NCI-H2171 (cell line): ENCODE results near the gene TCEANC.
A peak's percentile ranks its signal among the peaks of the same experiment; 100 is the strongest.
"Not testable (repeated sequence)": the region's sequence is repeated elsewhere in the genome, so short reads cannot be mapped to it uniquely, and the experiment has no call there.

Experiments used
- DNase-seq: peaks from one replicate; lab custom pipeline; 2025; lab: John Stamatoyannopoulos, UW

The TCEANC gene

DNA sequence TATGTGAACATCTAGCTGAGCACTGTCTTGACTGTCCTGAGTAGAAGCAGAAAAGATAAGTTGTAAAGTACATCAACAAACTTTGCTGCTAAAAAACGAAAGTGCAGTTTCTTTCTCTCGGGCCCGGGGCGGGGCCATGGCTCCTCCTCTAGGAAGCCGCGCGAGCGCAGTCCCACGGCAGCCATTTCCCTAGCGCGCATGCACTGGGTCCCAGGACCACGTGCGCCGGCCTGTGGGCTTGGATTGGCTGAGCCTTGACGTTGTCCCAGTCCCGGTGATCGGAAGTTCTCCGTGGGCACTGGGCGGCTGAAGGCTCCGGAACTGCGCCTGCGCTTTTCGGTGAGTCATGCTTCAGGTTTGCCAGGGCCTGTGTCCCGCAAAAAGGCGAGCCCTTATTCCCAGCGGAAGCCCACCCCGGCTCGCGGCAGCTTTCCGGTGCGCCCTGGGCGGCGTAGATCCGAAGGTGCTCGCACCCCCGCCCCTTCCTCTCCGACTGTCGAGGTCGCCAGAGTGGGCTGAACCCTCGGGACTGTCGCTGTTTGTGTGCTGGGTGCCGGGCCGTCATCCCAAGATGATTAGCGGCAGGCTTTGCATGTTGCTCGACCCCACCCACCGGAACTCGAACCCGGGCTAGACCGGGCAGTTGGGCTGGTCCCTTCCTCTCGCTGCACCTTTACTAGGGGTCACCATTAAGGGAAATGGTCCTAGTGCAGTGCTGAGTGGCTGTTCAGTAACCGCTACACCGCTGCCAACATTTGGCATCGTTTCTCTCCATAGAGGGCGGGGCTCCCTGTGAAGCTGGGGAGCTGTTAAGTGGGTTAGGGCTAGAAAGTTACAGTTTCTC is at the start of gene TCEANC:
TCEANC (plus strand) TSS at position 292 of the 844 bp plus-strand sequence. CDS start 9,368 bp downstream, outside the sequence.
- peak; percentile 84 for DNase-seq

- DNase-seq = no peak
These were observed 47.3 kb upstream of the TCEANC start for GRCh38 chrX:13605611-13606010.

DNA sequence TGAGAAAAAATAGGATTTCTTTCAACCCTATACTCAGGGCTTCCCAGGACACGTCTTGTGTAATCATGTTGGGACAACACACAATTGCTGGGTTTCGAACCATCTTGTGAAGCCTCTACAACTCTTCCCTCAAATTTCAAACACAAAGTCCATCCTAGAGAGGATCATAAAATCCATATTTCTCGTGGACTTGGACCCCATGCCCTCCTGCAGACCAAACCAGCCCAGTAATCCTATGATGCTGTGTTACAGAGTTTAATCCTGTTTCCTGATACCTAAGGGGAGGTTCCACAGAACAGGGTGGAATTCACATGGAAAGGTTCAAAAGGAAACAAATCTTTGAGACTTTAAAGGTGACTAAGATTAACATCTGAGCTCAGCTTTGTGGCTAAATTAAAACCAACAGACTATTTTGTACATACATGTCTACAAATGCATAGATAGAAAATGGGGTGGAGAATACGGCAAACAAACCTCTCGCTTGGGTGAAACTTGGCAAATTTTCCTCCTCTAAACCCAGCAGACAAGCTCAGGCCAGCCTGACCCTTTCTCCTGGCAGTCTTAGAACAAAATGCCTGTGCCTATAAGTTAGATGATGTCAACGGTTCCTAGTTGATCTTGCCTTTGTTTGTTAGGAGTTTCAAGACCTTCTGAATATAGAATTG is 45.5 kb upstream of the TCEANC start:
- no peak for DNase-seq

- DNase-seq = no peak
These were observed 45.0 kb upstream of the TCEANC start for GRCh38 chrX:13607996-13608365.

- no peak for DNase-seq
These were observed 38.8 kb upstream of the TCEANC start for GRCh38 chrX:13614154-13614553.

- DNase-seq = no peak
These were observed 32.7 kb upstream of the TCEANC start for GRCh38 chrX:13620207-13620606.

GRCh38 chrX:13622401-13622964 is 30.5 kb upstream of the TCEANC start:
- no peak for DNase-seq

- no peak for DNase-seq
These were observed 25.6 kb upstream of the TCEANC start for GRCh38 chrX:13627306-13627705.

GRCh38 chrX:13637224-13637623 is 15.7 kb upstream of the TCEANC start:
- not testable (repeated sequence) for DNase-seq

DNA sequence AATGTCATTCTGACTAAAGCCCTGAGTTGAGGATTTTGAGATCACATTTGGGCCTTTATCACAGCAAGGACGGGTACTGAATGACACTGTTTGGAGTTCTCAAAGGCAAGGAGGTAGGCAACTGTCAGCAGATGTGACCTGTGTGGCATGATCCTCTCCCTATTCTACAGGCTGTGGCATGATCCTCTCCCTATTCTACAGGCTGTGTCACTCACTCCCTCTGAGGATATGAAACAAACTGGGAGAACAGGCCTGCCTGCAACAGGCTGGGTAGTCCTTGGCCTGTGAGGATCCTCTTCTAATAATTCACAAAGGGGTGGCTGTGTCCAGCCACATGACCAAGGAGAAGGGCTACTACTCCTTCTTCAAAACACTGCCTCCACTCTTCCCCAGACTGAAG is 14.9 kb upstream of the TCEANC start:
- DNase-seq = no peak

DNA sequence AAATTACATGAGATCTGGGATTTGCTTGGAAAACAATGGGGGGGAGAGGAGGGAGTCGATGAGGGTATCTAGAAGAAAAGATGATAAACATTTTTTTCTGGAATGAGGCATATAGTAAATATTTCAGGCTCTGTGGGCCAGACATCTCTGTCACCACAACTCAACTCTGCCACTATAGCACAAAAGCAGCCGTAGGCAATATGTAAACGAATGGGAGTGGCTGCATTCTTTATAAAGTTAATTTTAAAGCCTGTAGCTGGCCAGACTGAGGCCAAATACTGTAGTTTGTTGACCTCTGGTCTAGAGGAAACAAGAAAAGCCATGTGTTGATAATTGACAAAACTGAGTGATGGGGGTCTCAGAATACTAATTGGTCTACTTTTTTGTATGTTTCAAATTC is 14.1 kb upstream of the TCEANC start:
- no peak for DNase-seq

DNA sequence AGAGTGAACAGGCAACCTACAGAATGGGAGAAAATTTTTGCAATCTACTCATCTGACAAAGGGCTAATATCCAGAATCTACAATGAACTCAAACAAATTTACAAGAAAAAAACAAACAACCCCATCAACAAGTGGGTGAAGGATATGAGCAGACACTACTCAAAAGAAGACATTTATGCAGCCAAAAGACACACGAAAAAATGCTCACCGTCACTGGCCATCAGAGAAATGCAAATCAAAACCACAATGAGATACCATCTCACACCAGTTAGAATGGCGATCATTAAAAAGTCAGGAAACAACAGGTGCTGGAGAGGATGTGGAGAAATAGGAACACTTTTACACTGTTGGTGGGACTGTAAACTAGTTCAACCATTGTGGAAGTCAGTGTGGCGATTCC is 11.3 kb upstream of the TCEANC start:
- DNase-seq = not testable (repeated sequence)

GRCh38 chrX:13645464-13646153 is 7.3 kb upstream of the TCEANC start:
- no peak for DNase-seq

- DNase-seq = no peak
These were observed 6.8 kb upstream of the TCEANC start for GRCh38 chrX:13646154-13646549.

GRCh38 chrX:13647709-13648212 is 5.2 kb upstream of the TCEANC start:
- DNase-seq = no peak

- not testable (repeated sequence) for DNase-seq
These were observed 4.6 kb upstream of the TCEANC start for GRCh38 chrX:13648336-13648735.

DNA sequence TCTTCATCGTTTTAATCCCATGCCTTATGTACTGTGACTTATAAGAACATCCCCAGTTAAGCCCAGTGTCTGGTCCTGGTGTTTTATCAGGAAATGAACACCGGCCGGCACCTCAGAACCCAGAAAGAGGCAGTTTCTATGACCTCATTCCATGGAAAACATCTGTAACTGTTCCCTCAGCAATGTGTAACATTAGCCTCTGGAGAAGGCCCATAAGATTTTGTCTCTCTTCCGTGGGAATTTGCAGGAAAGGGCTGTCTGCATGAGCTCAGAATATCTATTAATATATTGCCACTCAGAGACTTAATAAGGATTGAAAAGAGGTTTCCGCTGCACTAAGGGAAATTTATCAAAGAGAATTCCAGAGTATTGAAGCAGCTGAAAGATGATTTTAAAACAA is 3.1 kb upstream of the TCEANC start:
- no peak for DNase-seq

DNA sequence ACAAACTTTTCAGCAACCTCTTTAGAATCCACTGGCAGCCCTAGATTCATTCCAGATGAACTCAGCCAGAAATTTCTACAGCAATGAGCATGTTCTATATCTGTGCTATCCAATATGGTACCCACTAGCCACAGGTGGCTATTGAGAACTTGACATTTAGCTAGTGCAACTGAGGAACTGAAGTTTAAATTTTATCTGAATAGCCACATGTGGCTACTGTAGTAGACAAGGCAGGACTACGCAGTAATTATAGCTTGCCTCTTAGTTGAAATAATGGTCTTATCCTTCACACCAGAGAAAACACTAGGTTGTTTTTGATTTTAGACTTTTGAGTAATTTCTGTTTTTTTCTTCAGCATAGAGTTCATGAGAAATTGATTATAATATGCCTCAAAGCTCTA is 2.6 kb upstream of the TCEANC start:
- DNase-seq = no peak

GRCh38 chrX:13651150-13651549 is 1.8 kb upstream of the TCEANC start:
- no peak for DNase-seq

GRCh38 chrX:13652287-13652793 is 601 bp upstream of the TCEANC start:
- no peak for DNase-seq

- DNase-seq = no peak
These were observed 1.2 kb downstream of the TCEANC start for GRCh38 chrX:13654116-13654515.

GRCh38 chrX:13655674-13656073 is 2.7 kb downstream of the TCEANC start:
- no peak for DNase-seq
